Large intestine (tissue), 3 donors: ENCODE measurements around the gene SERPINA6. TPM values are rescaled to one million over a fixed set of nuclear protein-coding genes. Genes with fewer than 3 reads are reported as not detected.

ENCODE experiments used
- DNase-seq, 2 donors: peaks; one replicate each; pipeline versions ENCODE4 v3.0.0 to v3.0.0-alpha.2; 2013
- H3K27ac ChIP-seq: one replicate; pipeline ENCODE4 v1.5.1; 2013; ENCODE audit warnings: low read length
- H3K27me3 ChIP-seq: 2 replicates; pipeline ENCODE4 v1.6.1; 2013; ENCODE audit warnings: low read length; ENCODE audit not compliant: control insufficient read depth, insufficient read depth
- H3K36me3 ChIP-seq: 2 replicates; pipeline ENCODE4 v1.6.1; 2013; ENCODE audit warnings: low read length; ENCODE audit not compliant: control insufficient read depth, insufficient read depth
- H3K4me1 ChIP-seq: one replicate; pipeline ENCODE4 v1.6.1; 2013; ENCODE audit warnings: low read length; ENCODE audit not compliant: control insufficient read depth, insufficient read depth
- H3K4me3 ChIP-seq: one replicate; pipeline ENCODE4 v1.5.1; 2013; ENCODE audit warnings: low read length
- H3K9me3 ChIP-seq: one replicate; pipeline ENCODE4 v1.6.1; 2013; ENCODE audit warnings: mild to moderate bottlenecking, low read depth, low read length, moderate library complexity; ENCODE audit not compliant: control insufficient read depth
- WGBS: methylation state at CpG from one replicate; pipeline ENCODE4 v1.1.5; 2013; ENCODE audit warnings: low lambda C conversion rate; ENCODE audit not compliant: insufficient coverage; 5-methylcytosine and 5-hydroxymethylcytosine counted together
- polyA plus RNA-seq: library from polyadenylated mRNA; unstranded; fragments of 120-200 nt; gene quantifications from one replicate; pipeline ENCODE4 v1.2.1, GENCODE V29; 2013

SERPINA6 gene
- polyA plus RNA-seq, 1 donor: 0.45 TPM

- DNase-seq: peak; percentile 60
- no peaks in the 10 kb centered on the region for H3K27me3 ChIP-seq
- H3K36me3 ChIP-seq: no peaks in the 10 kb centered on the region
- no peaks in the 10 kb centered on the region for H3K9me3 ChIP-seq
- H3K4me1 ChIP-seq: peaks cover 32% of the 10 kb centered on the region
- no peak overlapping the region for H3K4me3 ChIP-seq
- peak overlapping the region; percentile 81 for H3K27ac ChIP-seq
Measured at GRCh38 chr14:94340533-94340932, 17.4 kb upstream of the SERPINA6 start.

GRCh38 chr14:94338023-94338422 is 14.9 kb upstream of the SERPINA6 start:
- H3K27me3 ChIP-seq: no peaks in the 10 kb centered on the region
- no peak for DNase-seq
- no peak overlapping the region for H3K4me3 ChIP-seq
- H3K4me1 ChIP-seq: peaks cover 28% of the 10 kb centered on the region
- H3K36me3 ChIP-seq: no peaks in the 10 kb centered on the region
- no peak overlapping the region for H3K27ac ChIP-seq
- H3K9me3 ChIP-seq: no peaks in the 10 kb centered on the region
- WGBS: no CpG with 5 or more reads among the region's 2 CpGs

GRCh38 chr14:94337274-94337673 is 14.1 kb upstream of the SERPINA6 start:
- Histone ChIP-seq H3K27me3 (no peaks in the 10 kb centered on the region), H3K4me3 (no peak overlapping the region), H3K36me3 (no peaks in the 10 kb centered on the region), H3K4me1 (peaks cover 22% of the 10 kb centered on the region), H3K9me3 (no peaks in the 10 kb centered on the region), H3K27ac (no peak overlapping the region)
- WGBS: 96% methylated on average over 3 of the region's 6 CpGs
- no peak for DNase-seq

- H3K27ac ChIP-seq: no peak overlapping the region
- H3K4me3 ChIP-seq: no peak overlapping the region
- WGBS: no CpG with 5 or more reads among the region's 4 CpGs
- no peaks in the 10 kb centered on the region for H3K27me3 ChIP-seq
- DNase-seq: no peak
- H3K36me3 ChIP-seq: no peaks in the 10 kb centered on the region
- H3K4me1 ChIP-seq: peaks cover 3% of the 10 kb centered on the region
- no peaks in the 10 kb centered on the region for H3K9me3 ChIP-seq
Measured at GRCh38 chr14:94334872-94335271, 11.7 kb upstream of the SERPINA6 start.

- no peak for DNase-seq
Measured at GRCh38 chr14:94332587-94332986, 9.5 kb upstream of the SERPINA6 start.

GRCh38 chr14:94332063-94332583 is 9.0 kb upstream of the SERPINA6 start:
- Histone ChIP-seq H3K36me3 (no peaks in the 10 kb centered on the region), H3K4me1 (peaks cover 3% of the 10 kb centered on the region), H3K4me3 (no peak overlapping the region), H3K9me3 (no peaks in the 10 kb centered on the region), H3K27ac (no peak overlapping the region), H3K27me3 (no peaks in the 10 kb centered on the region)
- no CpG with 5 or more reads among the region's 7 CpGs for WGBS
- DNase-seq: no peak

More at GRCh38 chr14:94332587-94332986, 9.5 kb upstream of the SERPINA6 start:
- no peaks in the 10 kb centered on the region for H3K9me3 ChIP-seq
- H3K27ac ChIP-seq: no peak overlapping the region
- H3K36me3 ChIP-seq: no peaks in the 10 kb centered on the region
- no peaks in the 10 kb centered on the region for H3K27me3 ChIP-seq
- H3K4me3 ChIP-seq: no peak overlapping the region
- peaks cover under 1% of the 10 kb centered on the region for H3K4me1 ChIP-seq

- DNase-seq: no peak
- WGBS: no CpG with 5 or more reads among the region's 5 CpGs
- H3K27me3 ChIP-seq: no peaks in the 10 kb centered on the region
- H3K27ac ChIP-seq: no peak overlapping the region
- no peaks in the 10 kb centered on the region for H3K9me3 ChIP-seq
- H3K36me3 ChIP-seq: no peaks in the 10 kb centered on the region
- no peak overlapping the region for H3K4me3 ChIP-seq
- peaks cover 3% of the 10 kb centered on the region for H3K4me1 ChIP-seq
Measured at GRCh38 chr14:94331462-94331861, 8.3 kb upstream of the SERPINA6 start.

- DNase-seq: no peak
- no peak overlapping the region for H3K27ac ChIP-seq
- no CpG with 5 or more reads among the region's 2 CpGs for WGBS
Measured at GRCh38 chr14:94330857-94331256, 7.7 kb upstream of the SERPINA6 start.

GRCh38 chr14:94330432-94330831 is 7.3 kb upstream of the SERPINA6 start:
- WGBS: no CpG with 5 or more reads among the region's 3 CpGs

More at GRCh38 chr14:94330857-94331256, 7.7 kb upstream of the SERPINA6 start:
- Histone ChIP-seq H3K4me3 (no peak overlapping the region), H3K9me3 (no peaks in the 10 kb centered on the region), H3K4me1 (peaks cover 3% of the 10 kb centered on the region), H3K36me3 (no peaks in the 10 kb centered on the region), H3K27me3 (no peaks in the 10 kb centered on the region)

GRCh38 chr14:94329857-94330256 is 6.7 kb upstream of the SERPINA6 start:
- DNase-seq: no peak
- peaks cover 3% of the 10 kb centered on the region for H3K4me1 ChIP-seq
- no CpG with 5 or more reads among the region's 4 CpGs for WGBS
- no peaks in the 10 kb centered on the region for H3K9me3 ChIP-seq
- H3K36me3 ChIP-seq: no peaks in the 10 kb centered on the region
- H3K4me3 ChIP-seq: no peak overlapping the region
- no peaks in the 10 kb centered on the region for H3K27me3 ChIP-seq
- H3K27ac ChIP-seq: no peak overlapping the region

More at GRCh38 chr14:94330432-94330831, 7.3 kb upstream of the SERPINA6 start:
- Histone ChIP-seq H3K36me3 (no peaks in the 10 kb centered on the region), H3K9me3 (no peaks in the 10 kb centered on the region), H3K27ac (no peak overlapping the region), H3K27me3 (no peaks in the 10 kb centered on the region), H3K4me3 (no peak overlapping the region), H3K4me1 (peaks cover 3% of the 10 kb centered on the region)
- DNase-seq: no peak

GRCh38 chr14:94328196-94328595 is 5.1 kb upstream of the SERPINA6 start:
- no peaks in the 10 kb centered on the region for H3K9me3 ChIP-seq
- peaks cover 5% of the 10 kb centered on the region for H3K4me1 ChIP-seq
- no peak for DNase-seq
- no peaks in the 10 kb centered on the region for H3K27me3 ChIP-seq
- no CpG with 5 or more reads among the region's 2 CpGs for WGBS
- no peak overlapping the region for H3K4me3 ChIP-seq
- no peak overlapping the region for H3K27ac ChIP-seq
- H3K36me3 ChIP-seq: no peaks in the 10 kb centered on the region
